ELR (cell line): Measurements from ENCODE around the gene DYNC2H1.
A peak's percentile ranks its signal among the peaks of the same experiment; 100 is the strongest.
"Not testable (repeated sequence)": the region's sequence is repeated elsewhere in the genome, so short reads cannot be mapped to it uniquely, and the experiment has no call there.

ENCODE experiments used
- DNase-seq: peaks from one replicate; pipeline ENCODE4 v3.0.0-alpha.2; 2015; ENCODE audit warnings: low read depth

DYNC2H1 gene

DNA sequence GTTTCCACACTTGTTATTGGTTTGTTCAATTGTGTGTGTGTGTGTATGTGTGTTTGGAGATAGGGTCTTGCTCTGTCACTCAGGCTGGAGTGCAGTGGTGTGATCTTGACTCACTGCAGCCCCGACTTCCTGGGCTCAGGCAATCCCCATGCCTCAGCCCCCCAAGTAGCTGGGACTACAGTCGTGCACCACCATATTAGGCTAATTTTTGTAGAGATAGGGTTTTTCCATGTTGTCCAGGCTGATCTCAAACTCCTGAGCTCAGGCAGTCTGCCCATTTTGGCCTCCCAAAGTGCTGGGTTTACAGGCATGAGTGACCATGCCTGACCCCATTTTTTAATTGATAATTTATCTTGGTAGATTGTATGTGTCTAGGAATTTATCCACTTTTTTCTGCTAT lies 263.7 kb downstream of the DYNC2H1 start:
- DNase-seq: no peak

DNA sequence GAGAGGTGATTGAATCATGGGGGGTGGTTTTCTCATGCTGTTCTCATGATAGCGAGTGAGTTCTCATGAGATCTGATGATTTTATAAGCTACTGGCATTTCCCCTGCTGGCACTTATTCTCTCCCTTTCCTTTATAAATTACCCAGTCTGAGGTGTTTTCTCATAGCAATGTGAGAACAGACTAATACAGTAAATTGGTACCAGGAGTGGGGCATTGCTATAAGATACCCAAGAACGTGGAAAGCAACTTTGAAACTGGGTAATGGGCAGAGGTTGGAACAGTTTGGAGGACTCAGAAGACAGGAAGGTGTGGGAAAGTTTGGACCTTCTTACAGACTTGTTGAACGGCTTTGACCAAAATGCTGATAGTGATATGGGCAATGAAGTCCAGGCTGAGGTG lies 265.0 kb downstream of the DYNC2H1 start:
- DNase-seq: not testable (repeated sequence)

DNA sequence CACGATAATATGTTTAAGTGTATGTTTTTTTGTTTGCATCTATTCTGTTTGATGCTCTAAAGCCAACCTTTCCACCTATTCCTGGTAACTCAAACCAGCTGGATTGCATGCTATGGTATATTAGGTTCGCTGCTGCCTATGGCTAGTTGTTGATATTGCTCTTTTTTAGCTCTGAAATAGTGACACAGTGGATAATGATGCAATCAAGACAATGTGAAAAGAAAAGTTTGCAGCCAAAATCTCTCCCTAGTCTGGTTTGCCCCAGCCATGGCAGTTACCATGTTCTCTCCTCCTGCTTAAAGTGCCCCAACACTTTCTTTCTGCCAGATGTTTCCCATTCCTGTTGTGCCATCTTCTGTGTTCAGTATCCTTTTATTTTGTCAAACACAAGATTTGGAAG lies 269.7 kb downstream of the DYNC2H1 start:
- DNase-seq: no peak

DNA sequence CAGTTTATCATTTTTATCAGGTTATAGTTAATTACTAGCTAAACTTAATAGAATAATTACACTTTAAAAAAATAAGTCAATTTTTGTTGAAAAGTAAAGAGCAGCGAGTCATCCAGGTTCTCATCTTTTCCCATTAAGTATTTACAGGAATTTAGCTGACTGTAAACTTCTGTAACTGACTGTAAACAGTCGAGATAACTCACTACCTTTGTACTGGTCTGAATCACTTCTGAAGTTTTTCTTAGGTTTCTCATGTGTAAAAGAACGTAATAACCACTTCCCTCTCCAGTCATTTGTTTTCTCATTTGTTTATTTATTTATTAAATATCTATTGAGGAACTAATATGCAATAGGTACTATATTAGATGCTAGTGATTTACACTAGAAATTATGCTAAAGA lies 270.8 kb downstream of the DYNC2H1 start:
- DNase-seq: peak; percentile 80

DNA sequence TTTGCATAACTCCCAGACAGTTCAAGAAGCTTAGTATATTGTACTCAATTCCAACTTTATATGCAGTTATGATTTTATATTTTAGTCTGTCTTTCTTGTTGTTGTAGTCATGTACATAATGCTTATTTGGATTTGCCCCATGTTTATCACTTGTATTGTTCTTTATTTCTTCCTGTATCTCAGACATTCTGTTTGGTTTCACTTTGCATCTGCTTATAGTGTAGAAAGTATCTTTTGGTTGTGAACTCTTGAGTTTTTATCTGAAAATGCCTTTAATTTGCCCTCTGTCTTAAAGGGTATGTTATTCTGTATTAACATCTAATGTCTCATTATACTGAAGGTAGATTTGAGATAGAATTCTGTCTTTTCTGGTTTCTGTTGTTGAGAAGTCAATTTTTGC lies 275.4 kb downstream of the DYNC2H1 start:
- DNase-seq: no peak

DNA sequence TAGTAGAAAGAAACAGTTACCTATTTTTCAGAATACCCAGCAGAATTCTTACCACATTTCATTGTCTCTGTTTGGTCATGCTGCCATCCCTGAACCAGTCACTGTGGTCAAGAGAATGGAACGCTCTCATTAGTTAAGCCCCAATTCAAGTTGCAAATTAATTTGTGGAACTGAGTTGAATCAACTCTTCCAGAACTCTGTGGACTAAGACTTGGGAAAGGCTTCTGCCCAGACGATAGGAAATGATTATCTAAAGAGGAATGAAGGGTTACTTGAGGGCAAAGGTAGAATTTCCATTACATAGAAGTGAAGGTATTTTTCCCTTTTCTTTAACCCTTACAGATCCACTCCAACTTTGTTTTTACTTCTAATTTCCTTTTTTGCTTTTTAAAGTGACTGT lies 286.4 kb downstream of the DYNC2H1 start:
- DNase-seq: peak; percentile 80

DNA sequence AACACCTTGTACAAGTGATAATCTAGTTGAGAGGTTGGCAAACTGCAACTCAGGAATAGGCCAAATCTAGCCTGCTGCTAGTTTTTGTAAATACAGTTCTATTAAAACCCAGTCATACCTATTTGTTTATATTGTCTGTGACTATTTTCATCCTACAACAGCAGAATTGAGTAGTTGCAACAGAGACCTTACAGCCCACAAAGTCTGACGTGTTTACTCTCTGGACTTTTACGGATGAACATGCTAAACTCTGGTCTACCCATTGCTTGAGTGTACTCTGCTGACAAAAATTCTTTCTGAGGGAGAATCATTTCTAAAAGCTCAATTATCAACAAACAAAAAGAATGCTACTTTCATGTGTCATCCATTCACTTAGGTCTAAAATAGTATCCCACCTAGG lies 287.0 kb downstream of the DYNC2H1 start:
- DNase-seq: peak; percentile 56

DNA sequence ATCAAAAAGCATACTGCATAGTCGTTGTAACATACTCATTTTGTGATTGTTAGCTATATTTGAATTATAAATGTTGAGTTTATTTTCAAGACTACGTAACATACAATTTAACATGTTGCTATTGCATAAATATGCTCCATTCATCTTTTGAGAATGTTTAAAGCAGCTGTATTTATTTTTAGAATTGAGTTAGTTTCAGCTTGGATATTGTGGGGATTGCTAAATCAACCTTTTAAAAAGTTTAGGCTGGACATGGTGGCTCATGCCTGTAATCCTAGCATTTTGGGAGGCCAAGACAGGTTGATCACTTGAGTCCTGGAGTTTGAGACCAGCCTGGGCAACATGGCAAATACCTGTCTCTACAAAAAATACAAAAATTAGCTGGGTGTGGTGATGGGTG lies 288.1 kb downstream of the DYNC2H1 start:
- no peak for DNase-seq

DNA sequence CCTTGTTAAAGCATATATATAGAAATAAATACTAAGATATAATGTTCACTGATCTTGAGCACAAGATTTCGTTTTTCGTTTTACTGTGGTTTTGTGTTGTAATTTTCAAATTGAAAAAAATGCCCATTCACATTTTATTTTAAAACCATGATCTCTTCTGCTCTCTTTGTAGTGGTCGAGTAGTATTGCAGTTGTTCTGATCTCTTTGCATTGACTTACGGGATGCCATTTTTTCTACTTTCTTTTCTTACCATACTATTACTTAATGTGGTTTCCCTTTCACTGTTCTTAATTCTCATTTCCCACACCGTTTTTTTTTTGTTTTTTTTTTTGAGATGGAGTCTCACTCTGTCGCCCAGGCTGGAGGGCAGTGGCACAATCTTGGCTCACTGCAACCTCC lies 289.6 kb downstream of the DYNC2H1 start:
- DNase-seq: no peak

DNA sequence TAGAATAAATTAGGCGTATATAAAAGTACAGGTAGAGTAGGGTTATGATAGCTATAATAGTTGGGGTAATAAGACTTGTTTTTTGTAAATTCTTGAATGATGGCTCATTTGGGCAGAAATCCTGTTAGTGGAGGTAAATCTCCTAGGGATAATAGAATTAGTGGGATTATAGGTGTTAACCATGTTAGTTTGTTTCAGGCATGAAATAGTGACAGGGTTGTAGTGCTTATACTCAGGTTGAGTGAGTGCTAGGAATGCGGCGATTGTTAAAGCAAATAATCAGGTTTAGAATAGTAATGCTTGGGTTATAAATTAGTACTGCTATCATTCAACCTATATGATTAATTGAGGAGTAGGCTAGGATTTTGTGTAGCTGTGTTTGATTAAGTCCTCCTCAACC lies 297.1 kb downstream of the DYNC2H1 start:
- no peak for DNase-seq

DNA sequence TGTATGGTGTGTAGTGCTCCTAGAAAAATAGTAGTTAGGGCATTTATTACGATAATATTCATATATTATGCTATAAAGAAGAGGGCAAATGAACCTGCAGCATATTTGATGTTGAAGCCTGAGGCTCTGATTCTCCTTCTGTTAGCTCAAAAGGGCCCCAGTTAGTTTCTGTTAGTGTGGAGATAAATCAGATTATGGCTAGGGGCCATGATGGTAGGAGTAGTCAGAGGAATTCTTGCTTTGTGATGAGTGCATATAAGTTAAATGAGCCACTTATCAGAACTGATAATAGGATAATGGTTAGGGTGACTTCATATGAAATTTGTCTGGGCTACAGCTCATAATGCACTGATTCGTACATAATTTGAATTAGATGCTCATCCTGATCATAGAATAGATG lies 298.4 kb downstream of the DYNC2H1 start:
- no peak for DNase-seq

DNA sequence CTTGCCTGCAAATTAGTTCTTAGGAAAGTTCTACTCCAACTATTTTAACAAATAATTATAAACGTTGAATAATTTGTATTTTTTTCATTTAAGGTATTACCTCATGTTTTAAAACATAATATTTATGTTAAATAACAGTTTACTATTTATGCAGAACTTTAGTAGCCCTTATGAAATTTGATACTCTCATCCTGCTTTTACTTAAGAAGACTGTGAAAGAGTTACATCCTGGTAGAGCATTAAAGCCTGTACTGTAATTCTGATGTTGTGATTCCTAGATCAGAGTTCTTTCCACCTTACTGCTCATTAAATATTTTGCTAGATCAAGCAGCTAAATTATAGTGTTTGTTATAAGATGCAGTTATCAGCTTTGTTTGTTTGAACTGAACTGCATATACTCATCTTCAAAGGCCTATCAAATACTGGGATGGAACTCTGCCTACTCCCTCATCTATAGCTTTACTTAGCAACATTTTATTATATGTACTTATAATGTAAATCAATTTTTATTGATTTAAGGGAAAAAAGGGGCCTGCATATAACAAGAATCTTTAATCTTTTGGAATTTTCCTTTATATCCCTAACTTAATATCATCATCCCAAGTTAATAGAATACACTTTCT lies 304.2 kb downstream of the DYNC2H1 start:
- DNase-seq: no peak

DNA sequence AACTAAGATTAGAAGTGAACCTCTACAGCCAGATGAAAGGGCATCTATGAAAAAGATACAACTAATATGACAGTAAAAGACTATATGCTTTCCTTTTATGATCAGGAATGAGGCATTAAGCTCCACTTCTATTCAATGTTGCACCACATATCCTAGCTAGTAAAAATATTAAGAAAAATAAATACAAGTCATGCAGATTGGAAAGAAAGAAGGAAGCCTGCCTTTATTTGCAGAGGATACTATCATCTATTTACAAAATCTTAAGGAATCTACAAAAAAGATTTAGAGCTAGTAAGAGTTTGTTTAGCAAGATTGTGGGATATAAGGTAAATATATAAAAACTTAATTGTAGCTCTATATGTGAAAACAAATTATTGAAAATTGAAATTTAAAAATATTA lies 308.8 kb downstream of the DYNC2H1 start:
- DNase-seq: no peak

DNA sequence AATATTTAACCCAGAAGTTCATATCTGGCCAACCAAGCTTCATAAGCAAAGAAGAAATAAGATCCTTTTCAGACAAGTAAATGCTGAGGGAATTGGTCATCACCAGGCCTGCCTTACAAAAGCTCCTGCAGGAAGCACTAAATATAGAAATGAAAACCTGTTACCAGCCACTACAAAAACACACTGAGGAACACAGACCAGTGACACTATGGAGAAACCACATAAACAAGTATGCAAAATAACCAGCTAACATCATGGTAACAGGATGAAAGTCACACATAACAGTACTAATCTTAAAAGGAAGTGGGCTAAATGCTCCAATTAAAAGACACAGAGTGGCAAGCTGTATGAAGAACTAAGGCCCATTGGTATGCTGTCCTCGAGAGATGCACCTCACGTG lies 311.4 kb downstream of the DYNC2H1 start:
- peak; percentile 19 for DNase-seq

DNA sequence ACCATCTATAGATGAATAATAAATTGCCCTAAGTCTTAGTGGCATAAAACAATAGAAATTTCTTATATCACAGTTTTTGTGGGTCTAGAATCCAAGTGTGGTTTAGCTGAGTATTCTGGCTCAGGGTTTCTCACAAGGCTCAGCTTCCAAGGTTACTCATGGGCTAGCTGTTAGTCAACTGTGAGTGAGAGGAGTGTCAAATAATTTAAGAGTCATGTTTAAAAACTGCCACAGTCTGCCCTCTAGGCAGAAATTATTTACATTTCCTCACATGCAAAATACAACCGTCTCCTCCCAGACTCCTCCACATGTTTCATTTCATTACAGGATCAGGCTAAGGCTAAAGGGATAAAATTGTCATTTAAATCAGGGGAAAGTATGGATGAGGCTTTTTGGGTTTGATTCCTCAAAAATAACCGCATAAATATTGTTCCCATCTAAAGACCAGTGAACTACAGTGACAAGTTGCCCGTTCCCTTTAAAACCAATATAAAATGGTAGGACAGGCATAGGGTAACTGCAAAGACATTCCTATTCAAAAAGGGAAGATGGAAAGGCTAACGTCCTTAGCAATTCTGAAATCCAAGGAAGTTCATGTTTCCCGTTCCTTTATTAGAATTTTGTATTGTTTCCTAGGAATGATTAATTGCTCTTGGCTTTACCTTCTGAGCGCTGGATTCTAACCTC lies 324.3 kb downstream of the DYNC2H1 start:
- DNase-seq: peak; percentile 97

DNA sequence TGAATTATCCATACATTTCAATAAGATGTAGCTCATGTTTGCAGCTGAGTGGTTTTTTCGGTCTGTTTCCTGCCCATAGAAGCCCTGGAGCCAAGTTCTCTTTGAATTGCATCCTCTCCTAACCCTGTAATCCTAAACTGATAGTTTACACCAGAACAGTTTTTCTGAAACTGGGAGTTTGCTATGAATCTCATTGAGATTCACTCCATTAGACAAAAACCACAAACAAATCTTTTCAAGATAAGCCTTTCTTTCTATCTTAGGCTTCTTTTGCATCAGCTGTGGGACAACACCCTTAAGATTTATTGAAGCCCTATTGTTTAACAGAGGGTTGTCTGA lies 324.8 kb downstream of the DYNC2H1 start:
- peak; percentile 56 for DNase-seq

DNA sequence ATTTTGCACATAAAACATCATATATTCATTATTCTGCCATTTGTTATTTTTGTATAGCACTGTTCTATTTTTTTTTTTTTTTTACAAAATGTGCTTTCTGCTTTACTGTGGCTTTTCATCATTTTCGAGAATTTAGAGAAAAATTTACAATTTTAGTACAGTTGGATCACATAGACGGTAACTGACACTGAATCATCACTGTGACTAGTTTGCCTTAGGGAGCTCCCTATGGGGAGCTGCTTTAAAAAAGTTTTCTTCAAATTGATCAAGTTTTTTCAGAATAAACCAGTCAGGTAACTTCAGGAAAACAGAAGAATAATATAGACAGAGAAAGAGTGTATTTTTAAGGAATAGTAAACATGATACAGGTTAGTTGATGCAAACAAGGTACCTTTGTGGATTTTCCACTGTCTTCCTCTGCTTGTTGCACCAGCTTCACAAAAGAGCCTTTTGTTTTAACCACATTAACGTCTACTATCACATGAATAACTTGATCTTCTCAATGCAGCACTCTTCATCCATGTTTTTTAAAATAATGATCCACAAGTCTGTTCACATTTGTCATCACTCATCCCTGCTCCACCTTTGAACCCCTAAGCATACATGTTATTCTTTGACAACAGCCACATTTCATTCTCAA lies 327.0 kb downstream of the DYNC2H1 start:
- DNase-seq: peak; percentile 61

DNA sequence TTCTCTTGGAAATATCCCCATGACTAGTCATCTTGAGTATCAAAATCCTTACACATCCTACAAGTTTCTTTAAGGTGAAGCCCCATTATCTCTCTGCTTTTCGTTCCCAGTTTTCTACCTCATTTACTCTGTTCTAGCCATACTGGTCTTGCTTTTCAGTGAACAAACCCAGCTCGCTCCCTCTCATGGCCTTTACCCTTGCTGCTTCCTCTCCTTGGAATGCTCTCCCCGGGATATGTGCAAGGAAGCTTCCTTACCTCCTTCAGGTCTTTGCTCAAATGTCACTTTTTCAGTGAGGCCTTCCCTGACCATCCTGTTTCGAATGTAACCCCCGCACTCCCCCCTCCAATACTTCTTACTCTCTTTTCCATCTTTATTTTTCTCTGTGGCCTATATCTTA lies 331.8 kb downstream of the DYNC2H1 start:
- no peak for DNase-seq

DNA sequence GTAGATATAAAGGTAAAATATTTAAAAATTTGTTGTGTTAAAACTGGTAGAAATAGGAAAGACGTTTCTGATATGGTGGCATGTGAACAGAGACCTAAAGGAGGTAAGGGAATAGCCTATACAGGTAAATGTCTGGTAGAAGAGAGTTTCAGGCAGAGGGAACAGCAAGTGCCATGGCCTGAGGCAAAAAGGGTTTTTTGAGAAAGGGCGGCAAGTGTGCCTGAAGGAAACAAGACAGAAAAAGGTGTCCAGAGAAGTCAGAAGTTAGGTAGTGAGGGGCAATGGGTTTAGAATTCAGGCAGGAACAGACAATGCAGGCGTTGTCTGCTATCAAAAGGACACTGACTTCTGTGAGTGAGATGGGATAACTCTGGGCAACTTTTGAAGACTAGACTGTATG lies 339.7 kb downstream of the DYNC2H1 start:
- DNase-seq: no peak

DNA sequence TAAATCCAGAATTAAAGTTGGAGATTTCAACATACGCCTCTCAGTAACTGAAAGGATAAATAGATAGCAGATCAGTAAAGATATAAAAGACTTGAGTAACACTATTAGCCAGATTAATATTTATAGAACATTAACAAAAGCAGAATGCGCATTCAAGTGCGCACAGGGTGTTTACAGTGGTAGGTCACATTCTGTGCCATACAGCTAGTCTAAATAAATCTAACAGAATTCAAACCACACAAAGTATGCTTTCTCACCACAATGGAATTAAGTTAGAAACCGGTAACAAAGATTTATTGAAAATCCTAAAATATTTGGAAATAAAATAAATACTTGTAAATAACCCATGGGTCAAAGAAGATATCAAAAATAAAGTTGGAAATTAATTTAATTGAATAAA lies 341.0 kb downstream of the DYNC2H1 start:
- peak; percentile 35 for DNase-seq

DNA sequence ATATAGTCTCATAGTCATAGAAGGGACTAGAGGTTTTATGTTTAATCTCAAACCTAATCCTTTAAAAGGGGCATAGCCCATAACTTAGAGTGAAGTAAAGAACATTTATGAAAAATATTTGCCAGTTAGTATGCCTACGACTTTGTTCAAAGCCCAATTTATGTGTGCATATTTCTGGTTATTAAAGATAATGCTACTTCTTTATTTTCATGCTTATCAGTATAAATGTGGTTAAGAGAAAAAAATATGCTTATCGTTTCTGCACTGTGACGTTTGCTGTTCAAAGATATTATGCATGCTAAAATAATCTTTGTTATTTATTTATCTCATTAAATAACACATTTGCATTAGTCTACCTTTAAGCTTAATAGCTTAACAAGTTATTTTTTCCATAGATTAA lies 343.9 kb downstream of the DYNC2H1 start:
- DNase-seq: no peak

DNA sequence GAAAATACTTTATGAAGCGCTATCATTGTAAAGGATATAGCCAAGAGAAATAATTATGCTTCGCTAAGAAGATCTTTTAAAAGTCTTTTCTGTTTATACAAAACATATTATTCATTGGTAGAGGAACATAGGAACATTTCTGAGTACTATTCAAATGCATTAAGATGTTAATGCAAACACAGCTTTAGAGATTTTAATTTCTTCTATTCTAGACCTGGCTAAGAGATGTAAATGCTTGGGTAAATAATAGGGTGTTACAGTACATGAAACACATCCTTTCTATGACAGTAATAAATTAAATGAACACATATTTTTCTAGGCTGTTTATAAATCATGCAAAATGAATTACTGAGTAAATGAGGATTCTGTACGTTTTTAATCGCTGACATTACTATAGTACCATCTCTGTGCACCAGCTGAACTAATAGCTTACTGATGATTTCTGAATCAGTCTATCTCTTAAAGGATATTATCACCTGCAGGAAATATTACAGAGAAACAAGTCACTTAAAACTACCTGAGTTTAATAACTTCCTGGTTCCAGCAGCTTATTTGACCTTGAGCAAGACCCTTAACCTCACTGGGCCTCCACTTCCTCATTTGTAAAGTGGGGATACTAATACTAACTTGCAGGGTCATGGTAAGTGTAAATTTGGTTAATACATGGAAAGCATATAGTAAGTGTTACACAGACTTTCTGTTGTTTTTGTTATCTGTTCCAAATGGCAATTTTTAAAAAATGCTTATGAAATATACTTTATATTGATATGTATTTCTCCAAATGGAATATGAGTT lies 344.9 kb downstream of the DYNC2H1 start:
- DNase-seq: no peak

DNA sequence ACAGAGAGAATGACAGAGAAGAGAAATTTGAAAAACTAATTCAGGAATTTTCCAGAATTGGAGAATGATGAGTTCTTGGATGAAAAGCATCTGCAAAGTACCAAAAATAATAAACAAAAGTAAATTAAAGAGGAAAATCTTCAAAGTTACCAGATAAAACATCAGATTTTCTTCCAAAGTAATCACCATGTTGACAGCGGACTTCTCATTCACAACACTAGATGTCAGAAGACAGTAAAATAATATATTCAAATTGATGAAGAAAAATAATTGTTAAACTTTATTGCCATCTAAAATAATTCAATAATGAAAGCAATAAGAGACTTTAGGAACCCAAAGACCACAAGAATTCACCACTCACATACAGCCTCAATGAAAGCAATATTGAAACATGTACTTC lies 355.2 kb downstream of the DYNC2H1 start:
- no peak for DNase-seq
